Fibroblast of lung (primary cell): ENCODE data around the gene CHRD.

Experiments
- CTCF ChIP-seq, 2 donors: IDR thresholded peaks in 1 of 2; conservative IDR thresholded peaks in 1 of 2; 1 replicate in 1 of 2; 2 replicates in 1 of 2; pipeline ENCODE4 v1.5.1; 2011 to 2012; ENCODE audit warnings: low read length in 2 of 2, control low read depth in 1 of 2, inconsistent platforms in 1 of 2, low read depth in 1 of 2, mild to moderate bottlenecking in 1 of 2
- EZH2 ChIP-seq: IDR thresholded peaks from 2 replicates; pipeline ENCODE4 v1.5.1; 2012; ENCODE audit warnings: low read length, control low read depth, mild to moderate bottlenecking; ENCODE audit errors: missing control alignments

GRCh38 chr3:184359610-184360009 lies 20.2 kb upstream of the CHRD start:
- TF ChIP-seq CTCF (conservative IDR thresholded peaks at IDR 0.05 in 1 of 2, IDR thresholded peaks at IDR 0.05 in 1 of 2; ENCODE audit: low read depth in 1 of 2, low read length in 2 of 2), result no peak
- TF ChIP-seq EZH2, result no peak
